HepG2 (cell line): Measurements from ENCODE around the gene C3orf18. TPM values are rescaled to one million over a fixed set of nuclear protein-coding genes. Genes with fewer than 3 reads are reported as not detected.

ENCODE experiments used
- ATF7-NPFF ChIP-seq: sonication (generic); formaldehyde crosslinking; IDR thresholded peaks from 2 replicates; pipeline ENCODE4 v1.8.1; 2023; ENCODE audit warnings: mild to moderate bottlenecking, low read depth, missing genetic modification reagents, moderate library complexity
- BHLHE40 ChIP-seq: IDR thresholded peaks from 2 replicates; pipeline ENCODE4 v1.6.1; 2011; ENCODE audit warnings: low read length, improper control_type of control experiment
- BRCA1 ChIP-seq: sonication (generic); formaldehyde crosslinking; IDR thresholded peaks from 2 replicates; pipeline ENCODE4 v1.4.0; 2020; ENCODE audit warnings: missing genetic modification reagents
- CBX1 ChIP-seq: IDR thresholded peaks from one replicate; pipeline ENCODE4 v1.6.1; 2016; ENCODE audit warnings: antibody characterized with exemption, low read depth
- CENPBD1 ChIP-seq: sonication (generic); formaldehyde crosslinking; IDR thresholded peaks from 2 replicates; pipeline ENCODE4 v1.8.0; 2022; ENCODE audit warnings: missing genetic modification reagents, low read depth, mild to moderate bottlenecking, borderline replicate concordance
- EP300 ChIP-seq, 3 experiments: sonication (generic) in 1 of 3; formaldehyde crosslinking in 1 of 3; IDR thresholded peaks; 2 replicates each; pipeline versions ENCODE4 v1.5.1 to v1.6.1; 2011 to 2020; ENCODE audit warnings: low read depth in 2 of 3, low read length in 2 of 3, borderline replicate concordance in 1 of 3, improper control_type of control experiment in 1 of 3, mild to moderate bottlenecking in 1 of 3, missing genetic modification reagents in 1 of 3, moderate library complexity in 1 of 3
- HIVEP1 ChIP-seq: sonication (generic); formaldehyde crosslinking; IDR thresholded peaks from 2 replicates; pipeline ENCODE4 v1.4.0; 2020; ENCODE audit warnings: mild to moderate bottlenecking, missing genetic modification reagents
- KDM1A ChIP-seq: IDR thresholded peaks from 2 replicates; pipeline ENCODE4 v1.6.1; 2016; ENCODE audit warnings: missing compliant biosample characterization
- MTERF4 ChIP-seq: sonication (generic); formaldehyde crosslinking; IDR thresholded peaks from 2 replicates; pipeline ENCODE4 v1.8.0; 2023; ENCODE audit warnings: mild to moderate bottlenecking, missing genetic modification reagents
- NAIF1 ChIP-seq: sonication (generic); formaldehyde crosslinking; IDR thresholded peaks from 2 replicates; pipeline ENCODE4 v1.5.0; 2020; ENCODE audit warnings: mild to moderate bottlenecking, missing genetic modification reagents, borderline replicate concordance
- SALL2 ChIP-seq: sonication (generic); formaldehyde crosslinking; IDR thresholded peaks from 2 replicates; pipeline ENCODE4 v1.8.1; 2023; ENCODE audit warnings: mild to moderate bottlenecking, missing genetic modification reagents, inconsistent platforms
- SIX4 ChIP-seq: sonication (generic); formaldehyde crosslinking; IDR thresholded peaks from 2 replicates; pipeline ENCODE4 v1.4.0; 2020; ENCODE audit warnings: missing genetic modification reagents
- SMAD1 ChIP-seq: sonication (generic); formaldehyde crosslinking; IDR thresholded peaks from 2 replicates; pipeline ENCODE4 v1.4.0; 2020; ENCODE audit warnings: missing genetic modification reagents, low read depth, mild to moderate bottlenecking, borderline replicate concordance
- ZBTB25 ChIP-seq: IDR thresholded peaks from 2 replicates; pipeline ENCODE4 v1.6.1; 2018; ENCODE audit warnings: missing genetic modification reagents
- ZIK1 ChIP-seq: sonication (generic); formaldehyde crosslinking; IDR thresholded peaks from 2 replicates; pipeline ENCODE4 v1.5.0; 2020; ENCODE audit warnings: mild to moderate bottlenecking, low read depth, missing genetic modification reagents, borderline replicate concordance
- ZKSCAN8 ChIP-seq: IDR thresholded peaks from 2 replicates; pipeline ENCODE4 v1.6.1; 2016; ENCODE audit warnings: borderline replicate concordance, missing genetic modification reagents, missing compliant biosample characterization
- ZNF501 ChIP-seq: sonication (generic); formaldehyde crosslinking; IDR thresholded peaks from 2 replicates; pipeline ENCODE4 v1.5.1; 2020; ENCODE audit warnings: mild to moderate bottlenecking, moderate library complexity, missing genetic modification reagents
- ZNF713 ChIP-seq: sonication (generic); formaldehyde crosslinking; IDR thresholded peaks from 2 replicates; pipeline ENCODE4 v1.4.0; 2020; ENCODE audit warnings: mild to moderate bottlenecking, missing genetic modification reagents
- ZNF749 ChIP-seq: sonication (generic); formaldehyde crosslinking; IDR thresholded peaks from 2 replicates; pipeline ENCODE4 v1.8.0; 2022; ENCODE audit warnings: mild to moderate bottlenecking, missing genetic modification reagents, moderate library complexity, borderline replicate concordance
- polyA plus RNA-seq, 8 experiments: library from polyadenylated mRNA; depleted of rRNA in 3 of 8; stranded (reverse) in 7 of 8; unstranded in 1 of 8; fragments of >200 nt; fragmentation: Illumina TruSeq in 4 of 8; extraction: Trizol in 4 of 8; gene quantifications; 2 replicates each; pipeline versions ENCODE4 v1.2.1 to v1.2.3, GENCODE V29; 2011 to 2016; ENCODE audit warnings: low read depth in 4 of 8, missing spikeins in 1 of 8, mixed read lengths in 1 of 8; ENCODE audit not compliant: insufficient read depth in 1 of 8
- total RNA-seq, 5 experiments: library from RNA; depleted of rRNA; stranded (reverse); fragments of >200 nt; fragmentation: Illumina TruSeq; extraction: Trizol; gene quantifications; 2 replicates each; pipeline ENCODE4 v1.2.3, GENCODE V29; 2016; ENCODE audit warnings: low read depth in 1 of 5
- TF ChIP-seq, protein P1 (sequence below), 2 experiments: sonication (generic) in 1 of 2; formaldehyde crosslinking in 1 of 2; IDR thresholded peaks; 2 replicates each; pipeline versions ENCODE4 v1.5.1 to v1.6.1; 2011 to 2020; ENCODE audit warnings: borderline replicate concordance in 1 of 2, low read depth in 1 of 2, low read length in 1 of 2, mild to moderate bottlenecking in 1 of 2, missing genetic modification reagents in 1 of 2, moderate library complexity in 1 of 2
- TF ChIP-seq, protein P2 (sequence below): sonication (generic); formaldehyde crosslinking; IDR thresholded peaks from 2 replicates; pipeline ENCODE4 v1.9.0; 2021; ENCODE audit warnings: missing genetic modification reagents, mild to moderate bottlenecking, borderline replicate concordance

C3orf18 gene
- total and polyA plus RNA-seq, 2 of the 13 experiments (the other 11 are each of a cell fraction or from before 2014, with no cell fraction given), result 1.6 to 4.8 TPM

GRCh38 chr3:50587806-50588758 is 20.5 kb upstream of the C3orf18 start (continued):
- TF ChIP-seq ZBTB25 (no peak), MTERF4 (CRISPR knock-in tag) (no peak; the same call in 1 of the 2 replicates), SIX4 (no peak), ZKSCAN8 (CRISPR knock-in tag) (no peak), ZIK1 (CRISPR knock-in tag) (no peak), ZNF749 (CRISPR knock-in tag) (no peak), HIVEP1 (no peak), EP300 (IDR thresholded peaks at IDR 0.05; ENCODE audit: low read depth in 2 of 2, low read length in 2 of 2) (peak in 1 of 2 experiments; percentile 76; a peak in 3 of 4 replicates), EP300 (CRISPR knock-in tag; IDR thresholded peaks at IDR 0.05; ENCODE audit: borderline replicate concordance) (peak; percentile 36; the same call in 1 of the 2 replicates), BHLHE40 (0 out of 2 replicates have a peak, but pooled peaks have one; percentile 22), ATF7-NPFF (CRISPR knock-in tag) (no peak), ZNF501 (CRISPR knock-in tag) (peak; percentile 68; the same call in 1 of the 2 replicates), KDM1A (CRISPR knock-in tag) (peak; percentile 100), SALL2 (CRISPR knock-in tag) (no peak), CENPBD1 (CRISPR knock-in tag) (no peak), NAIF1 (CRISPR knock-in tag) (no peak), BRCA1 (CRISPR knock-in tag) (no peak; the same call in 1 of the 2 replicates), CBX1 (peak; percentile 95), SMAD1 (CRISPR knock-in tag) (no peak), ZNF713 (CRISPR knock-in tag) (no peak)
- TF ChIP-seq, protein P1, sequence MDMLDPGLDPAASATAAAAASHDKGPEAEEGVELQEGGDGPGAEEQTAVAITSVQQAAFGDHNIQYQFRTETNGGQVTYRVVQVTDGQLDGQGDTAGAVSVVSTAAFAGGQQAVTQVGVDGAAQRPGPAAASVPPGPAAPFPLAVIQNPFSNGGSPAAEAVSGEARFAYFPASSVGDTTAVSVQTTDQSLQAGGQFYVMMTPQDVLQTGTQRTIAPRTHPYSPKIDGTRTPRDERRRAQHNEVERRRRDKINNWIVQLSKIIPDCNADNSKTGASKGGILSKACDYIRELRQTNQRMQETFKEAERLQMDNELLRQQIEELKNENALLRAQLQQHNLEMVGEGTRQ (IDR thresholded peaks at IDR 0.05; ENCODE audit: low read depth, low read length), result no peak
- TF ChIP-seq, protein P1 (CRISPR knock-in tag; IDR thresholded peaks at IDR 0.05; ENCODE audit: borderline replicate concordance), result no peak
- TF ChIP-seq, protein P2, sequence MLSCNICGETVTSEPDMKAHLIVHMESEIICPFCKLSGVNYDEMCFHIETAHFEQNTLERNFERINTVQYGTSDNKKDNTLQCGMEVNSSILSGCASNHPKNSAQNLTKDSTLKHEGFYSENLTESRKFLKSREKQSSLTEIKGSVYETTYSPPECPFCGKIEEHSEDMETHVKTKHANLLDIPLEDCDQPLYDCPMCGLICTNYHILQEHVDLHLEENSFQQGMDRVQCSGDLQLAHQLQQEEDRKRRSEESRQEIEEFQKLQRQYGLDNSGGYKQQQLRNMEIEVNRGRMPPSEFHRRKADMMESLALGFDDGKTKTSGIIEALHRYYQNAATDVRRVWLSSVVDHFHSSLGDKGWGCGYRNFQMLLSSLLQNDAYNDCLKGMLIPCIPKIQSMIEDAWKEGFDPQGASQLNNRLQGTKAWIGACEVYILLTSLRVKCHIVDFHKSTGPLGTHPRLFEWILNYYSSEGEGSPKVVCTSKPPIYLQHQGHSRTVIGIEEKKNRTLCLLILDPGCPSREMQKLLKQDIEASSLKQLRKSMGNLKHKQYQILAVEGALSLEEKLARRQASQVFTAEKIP (CRISPR knock-in tag), result no peak
